Hematopoietic multipotent progenitor cell treated with erythropoietin and hydrocortisone succinate and interleukin-3 and kit ligand, for 17 days (in vitro differentiated cells): ENCODE measurements around the gene CCDC33.
"Not testable (repeated sequence)": the region's sequence is repeated elsewhere in the genome, so short reads cannot be mapped to it uniquely, and the experiment has no call there.

Experiments used
- DNase-seq: peaks from one replicate; pipeline ENCODE4 v3.0.0-alpha.2; 2015; ENCODE audit warnings: low spot score

CCDC33 gene

GRCh38 chr15:74336061-74337005 is 100.2 kb downstream of the CCDC33 start:
- DNase-seq, result no peak

- DNase-seq, result no peak
These were observed 101.0 kb downstream of the CCDC33 start for GRCh38 chr15:74337146-74337545.

GRCh38 chr15:74337607-74338211 is 101.6 kb downstream of the CCDC33 start:
- no peak for DNase-seq

- no peak for DNase-seq
These were observed 102.5 kb downstream of the CCDC33 start for GRCh38 chr15:74338676-74339075.

GRCh38 chr15:74339371-74339770 is 103.2 kb downstream of the CCDC33 start:
- no peak for DNase-seq

- no peak for DNase-seq
These were observed 104.0 kb downstream of the CCDC33 start for GRCh38 chr15:74340150-74340549.

GRCh38 chr15:74343127-74343796 is 107.1 kb downstream of the CCDC33 start:
- DNase-seq, result no peak

- DNase-seq, result no peak
These were observed 107.6 kb downstream of the CCDC33 start for GRCh38 chr15:74343797-74344127.

GRCh38 chr15:74345051-74345450 is 108.9 kb downstream of the CCDC33 start:
- no peak for DNase-seq

GRCh38 chr15:74347757-74348250 is 111.7 kb downstream of the CCDC33 start:
- DNase-seq, result no peak

- DNase-seq, result no peak
These were observed 113.2 kb downstream of the CCDC33 start for GRCh38 chr15:74349241-74349778.

GRCh38 chr15:74350295-74351275 is 114.5 kb downstream of the CCDC33 start:
- no peak for DNase-seq

- no peak for DNase-seq
These were observed 115.5 kb downstream of the CCDC33 start for GRCh38 chr15:74351670-74352069.

- no peak for DNase-seq
These were observed 116.3 kb downstream of the CCDC33 start for GRCh38 chr15:74352393-74352910.

GRCh38 chr15:74353992-74354391 is 117.9 kb downstream of the CCDC33 start:
- DNase-seq, result not testable (repeated sequence)

- DNase-seq, result not testable (repeated sequence)
These were observed 119.9 kb downstream of the CCDC33 start for GRCh38 chr15:74356050-74356449.

- DNase-seq, result not testable (repeated sequence)
These were observed 121.4 kb downstream of the CCDC33 start for GRCh38 chr15:74357514-74357913.

- not testable (repeated sequence) for DNase-seq
These were observed 123.2 kb downstream of the CCDC33 start for GRCh38 chr15:74359376-74359775.

- not testable (repeated sequence) for DNase-seq
These were observed 124.7 kb downstream of the CCDC33 start for GRCh38 chr15:74360855-74361254.

- no peak for DNase-seq
These were observed 126.4 kb downstream of the CCDC33 start for GRCh38 chr15:74362482-74362881.
